Trophoblast cell (in vitro differentiated cells and primary cell): Measurements from ENCODE around the gene FFAR1.

Experiments used
- DNase-seq, 2 donors: peaks; one replicate each; pipeline ENCODE4 v3.0.0-alpha.2; 2016
- H2AFZ ChIP-seq: 2 replicates; pipeline ENCODE4 v1.6.1; 2013; ENCODE audit warnings: low read length, moderate library complexity, mild to moderate bottlenecking; ENCODE audit not compliant: insufficient read depth, poor library complexity
- H2AK5ac ChIP-seq: 2 replicates; pipeline ENCODE4 v1.6.1; 2013; ENCODE audit warnings: mild to moderate bottlenecking, low read length
- H2BK120ac ChIP-seq: 2 replicates; pipeline ENCODE4 v1.6.1; 2013; ENCODE audit warnings: low read length, mild to moderate bottlenecking, moderate library complexity; ENCODE audit not compliant: insufficient read depth, poor library complexity
- H2BK12ac ChIP-seq: 2 replicates; pipeline ENCODE4 v1.6.1; 2013; ENCODE audit warnings: mild to moderate bottlenecking, low read length, moderate library complexity
- H2BK5ac ChIP-seq: 2 replicates; pipeline ENCODE4 v1.6.1; 2013; ENCODE audit warnings: low read length, low read depth, moderate library complexity, mild to moderate bottlenecking; ENCODE audit not compliant: poor library complexity
- H3K14ac ChIP-seq: 2 replicates; pipeline ENCODE4 v1.6.1; 2013; ENCODE audit warnings: mild to moderate bottlenecking, low read length
- H3K18ac ChIP-seq: 2 replicates; pipeline ENCODE4 v1.6.1; 2013; ENCODE audit warnings: mild to moderate bottlenecking, low read length
- H3K23ac ChIP-seq: 2 replicates; pipeline ENCODE4 v1.6.1; 2013; ENCODE audit warnings: low read length
- H3K27ac ChIP-seq: 2 replicates; pipeline ENCODE4 v1.5.1; 2013; ENCODE audit warnings: low read depth, mild to moderate bottlenecking, inconsistent platforms, low read length, moderate library complexity
- H3K27me3 ChIP-seq: 2 replicates; pipeline ENCODE4 v1.6.1; 2013; ENCODE audit warnings: inconsistent platforms, mild to moderate bottlenecking, low read length, moderate library complexity; ENCODE audit not compliant: insufficient read depth
- H3K36me3 ChIP-seq, 2 experiments: 1 replicate in 1 of 2; 2 replicates in 1 of 2; pipeline ENCODE4 v1.6.1; 2013; ENCODE audit warnings: low read length in 2 of 2, mild to moderate bottlenecking in 2 of 2, moderate library complexity in 1 of 2; ENCODE audit not compliant: insufficient read depth in 2 of 2, control insufficient read depth in 1 of 2
- H3K4ac ChIP-seq: 2 replicates; pipeline ENCODE4 v1.6.1; 2013; ENCODE audit warnings: low read depth, mild to moderate bottlenecking, low read length, moderate library complexity
- H3K4me1 ChIP-seq, 2 experiments: 1 replicate in 1 of 2; 2 replicates in 1 of 2; pipeline ENCODE4 v1.6.1; 2013; ENCODE audit warnings: low read length in 2 of 2, mild to moderate bottlenecking in 2 of 2, moderate library complexity in 1 of 2; ENCODE audit not compliant: insufficient read depth in 2 of 2, control insufficient read depth in 1 of 2
- H3K4me2 ChIP-seq: 2 replicates; pipeline ENCODE4 v1.6.1; 2013; ENCODE audit warnings: inconsistent platforms, mild to moderate bottlenecking, low read length, moderate library complexity
- H3K4me3 ChIP-seq: 2 replicates; pipeline ENCODE4 v1.5.1; 2013; ENCODE audit warnings: mild to moderate bottlenecking, low read depth, low read length, inconsistent platforms
- H3K79me1 ChIP-seq: one replicate; pipeline ENCODE4 v1.6.1; 2013; ENCODE audit warnings: low read length
- H3K79me2 ChIP-seq: 2 replicates; pipeline ENCODE4 v1.6.1; 2013; ENCODE audit warnings: low read length, mild to moderate bottlenecking; ENCODE audit not compliant: control insufficient read depth, insufficient read depth, poor library complexity
- H3K9ac ChIP-seq: 2 replicates; pipeline ENCODE4 v1.6.1; 2013; ENCODE audit warnings: mild to moderate bottlenecking, low read length
- H3K9me3 ChIP-seq: 2 replicates; pipeline ENCODE4 v1.6.1; 2013; ENCODE audit warnings: low read depth, mild to moderate bottlenecking, control low read depth, inconsistent platforms, low read length; ENCODE audit not compliant: insufficient read depth
- H4K12ac ChIP-seq: 2 replicates; pipeline ENCODE4 v1.6.1; 2013; ENCODE audit warnings: low read depth, mild to moderate bottlenecking, low read length, moderate library complexity
- H4K8ac ChIP-seq: 2 replicates; pipeline ENCODE4 v1.6.1; 2013; ENCODE audit warnings: low read depth, mild to moderate bottlenecking, low read length, moderate library complexity
- H4K91ac ChIP-seq: one replicate; pipeline ENCODE4 v1.6.1; 2013; ENCODE audit warnings: low read depth, mild to moderate bottlenecking, low read length, moderate library complexity
- WGBS: extraction: QIAGEN DNeasy Blood & Tissue Kit; methylation state at CpG from one replicate; pipeline ENCODE4 v1.1.7; 2013; ENCODE audit warnings: missing lambda C conversion rate; ENCODE audit not compliant: insufficient read length, insufficient coverage; ENCODE audit errors: extremely low coverage; 5-methylcytosine and 5-hydroxymethylcytosine counted together

The FFAR1 gene

DNA sequence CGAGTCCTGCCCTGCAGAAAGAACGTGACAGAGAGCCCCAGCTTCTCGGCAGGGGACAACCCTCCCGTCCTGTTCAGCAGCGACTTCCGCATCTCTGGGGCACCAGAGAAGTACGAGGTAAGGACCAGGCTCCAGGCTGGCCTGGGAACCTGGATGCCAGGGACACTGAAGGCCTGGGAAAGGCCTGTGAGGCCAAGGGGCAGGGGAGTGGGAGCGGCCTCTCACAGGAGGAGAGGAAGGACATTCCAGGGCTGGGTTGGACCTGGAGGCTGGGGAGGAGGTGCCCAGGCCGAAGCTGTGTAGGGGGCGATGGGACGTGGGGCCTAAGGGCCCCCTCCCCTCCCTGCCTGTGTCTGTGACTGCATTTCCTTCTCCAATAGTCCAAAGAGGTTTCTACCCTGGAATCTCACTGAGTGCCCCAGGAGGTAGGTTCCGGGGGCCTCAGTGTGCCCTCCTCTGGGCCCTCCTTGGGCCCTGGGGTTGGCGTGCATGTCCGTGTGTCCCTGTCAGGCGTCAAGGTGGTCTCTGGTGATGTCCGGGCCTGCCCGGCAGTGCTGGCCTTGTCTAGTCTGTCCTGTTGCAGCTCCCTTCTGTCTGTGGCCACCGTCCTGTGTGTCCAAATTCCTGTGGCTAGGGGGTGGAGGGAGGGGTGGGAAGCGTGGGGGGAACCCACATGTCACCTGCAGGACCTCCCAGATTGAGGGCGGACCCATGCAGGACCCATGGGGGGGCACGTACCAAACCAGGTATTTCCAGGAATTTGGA, 35.6 kb upstream of the FFAR1 start:
- H3K36me3 ChIP-seq, result no peaks in the 10 kb centered on the region
- no peak overlapping the region for H4K8ac ChIP-seq
- H2AFZ ChIP-seq, result no peak overlapping the region
- H3K27ac ChIP-seq, result no peak overlapping the region
- no peaks in the 10 kb centered on the region for H3K79me2 ChIP-seq
- no peak overlapping the region for H2AK5ac ChIP-seq
- H3K4me3 ChIP-seq, result no peak overlapping the region
- H2BK12ac ChIP-seq, result no peak overlapping the region
- peaks cover 6 to 13% of the 10 kb centered on the region in 2 experiments for H3K4me1 ChIP-seq
- H3K4me2 ChIP-seq, result no peak overlapping the region
- no peak overlapping the region for H4K91ac ChIP-seq
- H3K4ac ChIP-seq, result no peak overlapping the region
- peak in 1 of 2 donors; percentile 34 for DNase-seq
- H3K9me3 ChIP-seq, result no peaks in the 10 kb centered on the region
- H3K14ac ChIP-seq, result no peak overlapping the region
- H3K79me1 ChIP-seq, result no peaks in the 10 kb centered on the region
- no peak overlapping the region for H2BK5ac ChIP-seq
- no peak overlapping the region for H3K18ac ChIP-seq
- H4K12ac ChIP-seq, result no peak overlapping the region
- no peak overlapping the region for H3K23ac ChIP-seq
- no peaks in the 10 kb centered on the region for H3K27me3 ChIP-seq
- WGBS, result no CpG with 5 or more reads among the region's 21 CpGs
- no peak overlapping the region for H2BK120ac ChIP-seq
- H3K9ac ChIP-seq, result no peak overlapping the region

DNA sequence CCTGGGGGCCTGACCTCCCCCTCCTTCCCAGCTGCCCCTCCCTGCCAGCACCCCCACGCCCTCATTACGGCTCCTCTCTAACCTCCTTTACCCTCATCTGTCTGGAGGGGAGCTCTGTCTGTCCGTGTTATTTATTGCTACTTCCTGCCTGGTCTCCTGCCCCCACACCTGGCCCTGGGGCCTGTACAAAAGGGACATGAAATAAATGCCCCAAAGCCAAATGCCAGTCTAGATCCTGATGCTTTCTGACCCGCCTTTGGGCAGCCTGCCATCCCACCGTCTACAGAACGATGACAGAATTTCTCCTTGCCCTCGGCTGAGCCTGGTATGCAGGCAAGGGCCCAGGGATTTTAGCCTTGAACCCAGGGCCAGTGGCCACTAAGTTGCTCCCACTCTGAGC, 34.1 kb upstream of the FFAR1 start:
- no peaks in the 10 kb centered on the region for H3K79me2 ChIP-seq
- H3K27ac ChIP-seq, result no peak overlapping the region
- no peak overlapping the region for H3K9ac ChIP-seq
- no peak overlapping the region for H3K14ac ChIP-seq
- no peak overlapping the region for H4K12ac ChIP-seq
- no peak overlapping the region for H4K91ac ChIP-seq
- WGBS, result no CpG with 5 or more reads among the region's 7 CpGs
- H3K4ac ChIP-seq, result no peak overlapping the region
- H2BK120ac ChIP-seq, result no peak overlapping the region
- peaks cover 6 to 13% of the 10 kb centered on the region in 2 experiments for H3K4me1 ChIP-seq
- no peak overlapping the region for H4K8ac ChIP-seq
- no peak for DNase-seq
- H3K18ac ChIP-seq, result no peak overlapping the region
- H3K4me3 ChIP-seq, result no peak overlapping the region
- H3K79me1 ChIP-seq, result no peaks in the 10 kb centered on the region
- H2BK12ac ChIP-seq, result no peak overlapping the region
- H2BK5ac ChIP-seq, result no peak overlapping the region
- no peaks in the 10 kb centered on the region for H3K27me3 ChIP-seq
- no peak overlapping the region for H3K4me2 ChIP-seq
- no peaks in the 10 kb centered on the region for H3K36me3 ChIP-seq
- no peaks in the 10 kb centered on the region for H3K9me3 ChIP-seq
- no peak overlapping the region for H2AK5ac ChIP-seq
- H3K23ac ChIP-seq, result no peak overlapping the region
- no peak overlapping the region for H2AFZ ChIP-seq

DNA sequence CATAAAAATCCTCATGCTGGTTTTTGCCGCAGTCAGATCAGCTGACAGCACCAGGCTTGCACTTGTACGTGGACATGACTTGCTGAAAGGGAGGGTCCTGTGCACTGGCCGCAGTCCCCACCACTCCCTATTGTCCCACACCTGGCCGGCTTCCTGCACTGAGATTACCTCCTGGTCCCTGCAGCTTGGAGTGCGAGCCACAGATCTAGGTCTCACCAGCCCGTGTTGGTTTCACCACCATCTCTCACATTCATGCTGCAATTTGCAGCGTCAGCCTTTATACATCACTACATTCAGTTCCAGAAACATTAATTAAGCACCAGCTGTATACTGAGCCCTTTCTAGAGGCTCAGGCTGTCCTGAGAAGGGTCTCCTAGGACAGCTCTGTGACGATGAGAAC, 33.7 kb upstream of the FFAR1 start:
- H3K23ac ChIP-seq, result no peak overlapping the region
- no peak overlapping the region for H3K18ac ChIP-seq
- no peak overlapping the region for H3K4me2 ChIP-seq
- H4K8ac ChIP-seq, result no peak overlapping the region
- no peaks in the 10 kb centered on the region for H3K36me3 ChIP-seq
- H2AFZ ChIP-seq, result no peak overlapping the region
- H2BK5ac ChIP-seq, result no peak overlapping the region
- H3K79me1 ChIP-seq, result no peaks in the 10 kb centered on the region
- WGBS, result no CpG with 5 or more reads among the region's 8 CpGs
- no peak overlapping the region for H3K9ac ChIP-seq
- H3K4me3 ChIP-seq, result no peak overlapping the region
- H3K9me3 ChIP-seq, result no peaks in the 10 kb centered on the region
- no peak overlapping the region for H2AK5ac ChIP-seq
- H2BK120ac ChIP-seq, result no peak overlapping the region
- no peak overlapping the region for H2BK12ac ChIP-seq
- H4K12ac ChIP-seq, result no peak overlapping the region
- no peak overlapping the region for H3K27ac ChIP-seq
- H3K27me3 ChIP-seq, result no peaks in the 10 kb centered on the region
- H3K4ac ChIP-seq, result no peak overlapping the region
- DNase-seq, result peak; percentile 29 to 52
- H3K14ac ChIP-seq, result no peak overlapping the region
- H3K79me2 ChIP-seq, result no peaks in the 10 kb centered on the region
- no peak overlapping the region for H4K91ac ChIP-seq
- peaks cover 6 to 13% of the 10 kb centered on the region in 2 experiments for H3K4me1 ChIP-seq

DNA sequence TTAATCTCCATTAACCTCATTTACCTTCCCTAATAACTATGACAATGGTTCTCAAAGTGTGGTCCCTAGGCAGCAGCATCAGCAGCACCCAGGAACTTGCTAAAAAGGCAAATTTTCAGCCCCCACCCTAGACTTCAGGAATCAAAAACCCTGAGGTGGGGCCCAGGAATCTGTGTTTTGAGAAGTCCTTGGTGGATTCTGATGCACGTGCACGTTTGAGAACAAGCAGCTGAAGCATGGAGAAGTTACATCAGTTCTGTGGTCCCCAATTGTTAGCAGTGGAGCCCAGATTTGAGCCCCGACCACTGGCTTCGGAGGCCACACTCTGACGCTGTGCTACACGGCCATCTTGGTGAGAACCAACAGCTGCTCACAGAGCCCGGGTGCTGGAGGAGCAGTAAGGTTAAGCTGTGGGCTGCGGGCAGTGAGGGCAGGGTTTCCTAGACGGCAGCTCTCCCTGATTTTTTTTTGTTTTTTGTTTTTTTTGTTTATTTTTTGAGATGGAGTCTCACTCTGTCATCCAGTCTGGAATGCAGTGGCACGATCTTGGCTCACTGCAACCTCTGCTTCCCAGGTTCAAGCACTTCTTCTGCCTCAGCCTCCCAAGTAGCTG, 32.7 kb upstream of the FFAR1 start:
- no peak overlapping the region for H4K12ac ChIP-seq
- H3K27ac ChIP-seq, result no peak overlapping the region

More for the DNA sequence above, 32.7 kb upstream of the FFAR1 start:
- H3K9ac ChIP-seq, result no peak overlapping the region
- H3K27me3 ChIP-seq, result no peaks in the 10 kb centered on the region
- H4K91ac ChIP-seq, result no peak overlapping the region
- peaks cover 3 to 10% of the 10 kb centered on the region in 2 experiments for H3K4me1 ChIP-seq
- H3K79me1 ChIP-seq, result no peaks in the 10 kb centered on the region
- no peak overlapping the region for H3K4ac ChIP-seq
- no peak overlapping the region for H2AK5ac ChIP-seq
- no CpG with 5 or more reads among the region's 10 CpGs for WGBS
- H3K36me3 ChIP-seq, result no peaks in the 10 kb centered on the region
- no peaks in the 10 kb centered on the region for H3K79me2 ChIP-seq
- no peak overlapping the region for H3K18ac ChIP-seq
- H2BK5ac ChIP-seq, result no peak overlapping the region
- no peak overlapping the region for H3K4me2 ChIP-seq
- H3K14ac ChIP-seq, result no peak overlapping the region
- H2BK120ac ChIP-seq, result no peak overlapping the region
- no peaks in the 10 kb centered on the region for H3K9me3 ChIP-seq
- DNase-seq, result peak; percentile 68 to 85
- H3K23ac ChIP-seq, result no peak overlapping the region
- no peak overlapping the region for H3K4me3 ChIP-seq
- H4K8ac ChIP-seq, result no peak overlapping the region
- no peak overlapping the region for H2AFZ ChIP-seq
- no peak overlapping the region for H2BK12ac ChIP-seq
